SK-N-MC (cell line): ENCODE measurements around the gene IZUMO1.
"Not testable (repeated sequence)": the region's sequence is repeated elsewhere in the genome, so short reads cannot be mapped to it uniquely, and the experiment has no call there.

ENCODE experiments used
- DNase-seq: peaks from one replicate; pipeline ENCODE4 v3.0.0-alpha.2; 2011; ENCODE audit warnings: low read depth, low spot score
- H3K27ac ChIP-seq: fragments of 200-600 bp; sonication (generic); 2 replicates; pipeline ENCODE4 v1.5.1; 2016; ENCODE audit warnings: mixed run types
- H3K36me3 ChIP-seq: fragments of 200-600 bp; sonication (generic); 2 replicates; pipeline ENCODE4 v1.6.1; 2017; ENCODE audit warnings: antibody characterized with exemption, low read length, mixed read lengths; ENCODE audit not compliant: insufficient read depth
- H3K4me3 ChIP-seq: fragments of 200-600 bp; sonication (generic); 2 replicates; pipeline ENCODE4 v1.5.1; 2016
- H3K9ac ChIP-seq: fragments of 200-600 bp; sonication (generic); 2 replicates; pipeline ENCODE4 v1.8.0; 2017; ENCODE audit warnings: mixed run types, mixed read lengths; ENCODE audit not compliant: insufficient read length
- H3K9me3 ChIP-seq: fragments of 200-600 bp; sonication (generic); 2 replicates; pipeline ENCODE4 v1.6.1; 2017; ENCODE audit warnings: low read depth, mild to moderate bottlenecking, antibody characterized with exemption, low read length, moderate library complexity, mixed read lengths
- EZH2 ChIP-seq: fragments of 200-600 bp; sonication (generic); IDR thresholded peaks from one replicate; pipeline ENCODE4 v1.6.1; 2017; ENCODE audit warnings: antibody characterized with exemption
- FOXP2 ChIP-seq: optimal IDR thresholded peaks from 2 replicates; pipeline ENCODE3; 2011; ENCODE audit warnings: mild to moderate bottlenecking, moderate library complexity; ENCODE audit not compliant: insufficient read depth; ENCODE audit errors: extremely low read length, control extremely low read depth
- POLR2AphosphoS5 ChIP-seq: IDR thresholded peaks from 2 replicates; pipeline ENCODE4 v1.6.1; 2012; ENCODE audit warnings: mild to moderate bottlenecking, low read depth, low read length, borderline replicate concordance

IZUMO1 gene

GRCh38 chr19:48780631-48781391 lies 34.1 kb upstream of the IZUMO1 start:
- no peak overlapping the region for H3K4me3 ChIP-seq
- no peaks in the 10 kb centered on the region for H3K9me3 ChIP-seq
- DNase-seq: no peak
- no peaks in the 10 kb centered on the region for H3K36me3 ChIP-seq
- no peak overlapping the region for H3K27ac ChIP-seq
- no peak overlapping the region for H3K9ac ChIP-seq
- no peak for TF ChIP-seq FOXP2

GRCh38 chr19:48779636-48780035 lies 32.9 kb upstream of the IZUMO1 start:
- H3K9me3 ChIP-seq: no peaks in the 10 kb centered on the region
- H3K9ac ChIP-seq: no peak overlapping the region
- no peak overlapping the region for H3K4me3 ChIP-seq
- no peaks in the 10 kb centered on the region for H3K36me3 ChIP-seq
- DNase-seq: no peak
- H3K27ac ChIP-seq: no peak overlapping the region
- TF ChIP-seq POLR2AphosphoS5: no peak

- no peak for DNase-seq
- no peak overlapping the region for H3K27ac ChIP-seq
- no peaks in the 10 kb centered on the region for H3K9me3 ChIP-seq
- no peak overlapping the region for H3K9ac ChIP-seq
- H3K4me3 ChIP-seq: no peak overlapping the region
- H3K36me3 ChIP-seq: no peaks in the 10 kb centered on the region
- TF ChIP-seq POLR2AphosphoS5 (no peak), FOXP2 (no peak), EZH2 (no peak)
Measured at GRCh38 chr19:48777720-48778119, 31.0 kb upstream of the IZUMO1 start.

GRCh38 chr19:48777139-48777538 lies 30.4 kb upstream of the IZUMO1 start:
- Histone ChIP-seq H3K9ac (no peak overlapping the region), H3K9me3 (no peaks in the 10 kb centered on the region), H3K27ac (no peak overlapping the region), H3K4me3 (no peak overlapping the region), H3K36me3 (no peaks in the 10 kb centered on the region)
- DNase-seq: no peak
- TF ChIP-seq EZH2: no peak
- no peak for TF ChIP-seq FOXP2
- TF ChIP-seq POLR2AphosphoS5: no peak

- no peak overlapping the region for H3K9ac ChIP-seq
- DNase-seq: no peak
- no peak overlapping the region for H3K4me3 ChIP-seq
- TF ChIP-seq EZH2 (no peak), POLR2AphosphoS5 (no peak), FOXP2 (no peak)
- no peak overlapping the region for H3K27ac ChIP-seq
- H3K36me3 ChIP-seq: no peaks in the 10 kb centered on the region
- no peaks in the 10 kb centered on the region for H3K9me3 ChIP-seq
Measured at GRCh38 chr19:48772503-48772953, 25.8 kb upstream of the IZUMO1 start.

DNA sequence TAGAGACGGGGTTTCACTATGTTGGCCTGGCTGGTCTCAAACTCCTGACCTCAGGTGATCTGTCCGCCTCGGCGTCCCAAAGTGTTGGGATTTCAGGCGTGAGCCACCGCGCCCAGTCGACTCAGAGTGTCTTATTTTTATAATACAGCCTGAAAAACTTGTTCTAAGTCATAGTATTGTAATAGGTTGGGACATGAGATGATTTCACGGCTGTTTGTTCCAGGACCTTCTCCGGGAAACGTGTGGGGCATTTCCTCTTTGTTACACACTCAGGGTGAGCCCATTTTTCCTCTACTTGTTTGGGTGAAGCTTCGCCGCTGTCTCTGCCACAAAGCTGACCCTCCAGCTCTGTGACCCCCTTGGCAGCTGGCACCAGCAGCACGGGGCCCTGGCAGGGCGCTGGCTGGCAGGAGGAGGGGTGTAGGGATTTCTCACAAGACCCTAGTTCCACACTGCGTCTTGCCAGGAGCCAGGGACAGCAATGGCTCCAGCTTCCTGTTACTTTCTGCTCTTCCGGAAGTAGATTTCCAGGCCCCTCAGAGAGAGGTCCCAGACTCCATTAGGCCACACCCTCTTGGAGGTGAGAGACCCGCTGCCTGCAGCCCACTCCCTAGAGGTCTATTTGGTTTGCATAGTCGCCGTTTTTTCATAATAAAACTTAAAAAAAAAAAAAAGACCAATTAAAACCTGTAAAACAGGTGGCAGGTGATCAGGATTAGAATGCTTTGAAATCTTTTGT lies 24.2 kb upstream of the IZUMO1 start:
- no peaks in the 10 kb centered on the region for H3K36me3 ChIP-seq
- H3K9ac ChIP-seq: no peak overlapping the region
- H3K9me3 ChIP-seq: no peaks in the 10 kb centered on the region
- no peak overlapping the region for H3K27ac ChIP-seq
- H3K4me3 ChIP-seq: no peak overlapping the region
- TF ChIP-seq FOXP2: no peak
- TF ChIP-seq EZH2: no peak
- TF ChIP-seq POLR2AphosphoS5: no peak
- no peak for DNase-seq

DNA sequence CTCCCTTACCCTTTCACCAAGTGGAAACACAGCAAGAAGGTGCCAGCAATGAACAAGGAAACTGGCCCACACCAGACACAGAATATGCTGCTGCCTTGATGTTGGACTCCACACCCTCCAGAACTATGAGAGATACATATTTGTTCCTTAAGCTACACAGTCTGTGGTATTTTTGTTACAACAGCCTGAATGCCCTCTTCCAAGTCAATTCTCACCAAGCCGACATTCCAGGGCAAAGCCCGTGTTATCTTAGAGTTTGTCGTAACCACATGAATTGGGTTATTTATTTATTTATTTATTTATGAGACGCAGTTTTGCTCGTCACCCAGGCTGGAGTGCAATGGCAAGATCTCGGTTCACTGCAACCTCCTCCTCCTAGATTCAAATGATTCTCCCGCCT lies 23.6 kb upstream of the IZUMO1 start:
- H3K4me3 ChIP-seq: no peak overlapping the region
- no peaks in the 10 kb centered on the region for H3K9me3 ChIP-seq
- no peak for TF ChIP-seq FOXP2
- no peaks in the 10 kb centered on the region for H3K36me3 ChIP-seq
- no peak overlapping the region for H3K27ac ChIP-seq
- no peak for DNase-seq
- no peak overlapping the region for H3K9ac ChIP-seq

GRCh38 chr19:48768994-48769713 lies 22.4 kb upstream of the IZUMO1 start:
- TF ChIP-seq POLR2AphosphoS5 (no peak), EZH2 (no peak), FOXP2 (no peak)
- H3K9me3 ChIP-seq: no peaks in the 10 kb centered on the region
- no peak overlapping the region for H3K27ac ChIP-seq
- no peak overlapping the region for H3K4me3 ChIP-seq
- DNase-seq: no peak
- H3K9ac ChIP-seq: no peak overlapping the region
- H3K36me3 ChIP-seq: no peaks in the 10 kb centered on the region

DNA sequence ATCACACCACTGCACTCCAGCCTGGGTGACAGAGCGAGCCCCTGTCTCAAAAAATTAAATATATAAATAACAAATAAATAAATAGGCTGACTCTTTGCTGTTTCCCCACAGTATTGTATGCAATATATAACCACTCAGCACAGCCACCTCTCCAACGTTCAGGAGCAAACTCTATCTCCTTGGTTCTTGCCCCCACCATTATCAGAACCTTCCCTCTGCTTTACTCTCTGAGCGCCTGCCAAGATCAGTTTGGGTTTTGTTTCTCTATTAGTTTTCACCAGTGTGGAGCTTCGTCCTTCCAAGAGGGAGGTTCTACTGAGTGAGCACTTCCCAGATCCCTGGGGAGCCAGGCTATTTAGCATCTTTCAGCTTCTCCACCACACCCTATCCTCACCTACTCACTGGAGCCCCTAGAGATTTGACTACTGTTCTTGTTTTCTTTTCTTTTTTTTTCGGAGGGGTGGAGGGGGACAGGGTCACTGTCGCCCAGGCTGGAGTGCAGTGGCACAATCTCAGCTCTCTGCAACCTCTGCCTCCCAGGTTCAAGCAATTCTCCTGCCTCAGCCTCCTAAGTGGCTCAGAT lies 21.6 kb upstream of the IZUMO1 start:
- H3K36me3 ChIP-seq, H3K4me3 ChIP-seq, H3K27ac ChIP-seq, H3K9ac ChIP-seq, DNase-seq, H3K9me3 ChIP-seq: not testable (repeated sequence)

DNA sequence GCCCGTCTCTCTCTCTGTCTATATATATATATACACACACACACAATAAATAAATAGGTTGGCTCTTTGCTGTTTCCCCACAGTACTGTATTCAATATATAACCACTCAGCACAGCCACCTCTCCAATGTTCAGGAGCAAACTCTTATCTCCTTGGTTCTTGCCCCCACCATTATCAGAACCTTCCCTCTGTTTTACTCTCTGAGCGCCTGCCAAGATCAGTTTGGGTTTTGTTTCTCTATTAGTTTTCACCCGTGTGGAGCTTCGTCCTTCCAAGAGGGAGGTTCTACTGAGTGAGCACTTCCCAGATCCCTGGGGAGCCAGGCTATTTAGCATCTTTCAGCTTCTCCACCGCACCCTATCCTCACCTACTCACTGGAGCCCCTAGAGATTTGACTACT lies 19.1 kb upstream of the IZUMO1 start:
- not testable (repeated sequence) for H3K9me3 ChIP-seq, H3K27ac ChIP-seq, H3K36me3 ChIP-seq, H3K4me3 ChIP-seq, H3K9ac ChIP-seq, DNase-seq
